Activated CD8-positive, alpha-beta memory T cell treated with anti-CD3 and anti-CD28 coated beads, Interleukin-2, amount 10 ng/mL, durations not matched to agents 7 days and 5 days (primary cell): ENCODE results near the gene STUM. TPM values are rescaled to one million over a fixed set of nuclear protein-coding genes. Genes with fewer than 3 reads are reported as not detected.

ENCODE experiments used
- ATAC-seq: fragments of 150-1000 bp; cut with Tn5 transposase; one replicate; pipeline ENCODE4 v1.10.0; 2021; ENCODE audit warnings: moderate library complexity
- CTCF ChIA-PET: fragments of 350-600 bp; sonication (Branson Sonifier 250); formaldehyde crosslinking; loops from one replicate; lab custom pipeline; 2021; ENCODE audit warnings: antibody characterized with exemption; lab: Charles Lee
- DNase-seq: peaks from one replicate; pipeline ENCODE4 v3.0.0-alpha.2; 2020
- H3K27ac Mint-ChIP-seq: one replicate; pipeline ENCODE4 v1.8.0; 2021; ENCODE audit warnings: mild to moderate bottlenecking, mixed read lengths
- H3K27me3 Mint-ChIP-seq: one replicate; pipeline ENCODE4 v1.8.0; 2021; ENCODE audit warnings: mixed read lengths
- H3K36me3 Mint-ChIP-seq: one replicate; pipeline ENCODE4 v1.8.0; 2021; ENCODE audit warnings: mild to moderate bottlenecking, mixed read lengths
- H3K4me1 Mint-ChIP-seq: one replicate; pipeline ENCODE4 v1.8.0; 2021; ENCODE audit warnings: mixed read lengths
- H3K4me3 Mint-ChIP-seq: one replicate; pipeline ENCODE4 v1.8.0; 2021; ENCODE audit warnings: mild to moderate bottlenecking, moderate library complexity, mixed read lengths
- H3K9me3 Mint-ChIP-seq: one replicate; pipeline ENCODE4 v1.8.0; 2022; ENCODE audit warnings: low read depth, mixed read lengths
- total RNA-seq, 2 experiments: library from RNA; stranded (reverse); gene quantifications; one replicate each; pipeline ENCODE4 v1.2.3, GENCODE V29; 2021

The STUM gene
- total RNA-seq, 2 experiments from 2014 or later = not detected

GRCh38 chr1:226625832-226626576 lies 77.4 kb downstream of the STUM start:
- Mint-ChIP-seq H3K9me3 (no peaks in the 10 kb centered on the region), H3K4me3 (no peak overlapping the region), H3K27ac (no peak overlapping the region), H3K36me3 (no peaks in the 10 kb centered on the region), H3K27me3 (peaks cover 3% of the 10 kb centered on the region), H3K4me1 (peaks cover 16% of the 10 kb centered on the region)
- CTCF ChIA-PET = interaction anchor here (0.5 to 2.5 kb wide), 57 partner anchors 9 to 917 kb away, joined by 3 to 28 read pairs (median 3); partner anchors contain the start of genes COQ8A and PARP1
- DNase-seq = no peak
- peak; percentile 58 for ATAC-seq

- Mint-ChIP-seq H3K27me3 (peaks cover 3% of the 10 kb centered on the region), H3K9me3 (no peaks in the 10 kb centered on the region), H3K27ac (peak overlapping the region; percentile 14), H3K36me3 (no peaks in the 10 kb centered on the region), H3K4me3 (no peak overlapping the region), H3K4me1 (peaks cover 16% of the 10 kb centered on the region)
- CTCF ChIA-PET = interaction anchor here (0.5 to 2.5 kb wide), 58 partner anchors 9 to 916 kb away, joined by 3 to 28 read pairs (median 3); partner anchors contain the start of genes COQ8A and PARP1
- ATAC-seq (peak; percentile 92), DNase-seq (peak; percentile 87)
Observed at GRCh38 chr1:226626577-226626956, 78.0 kb downstream of the STUM start.

- CTCF ChIA-PET = interaction anchor here (0.6 to 2.5 kb wide), 38 partner anchors 8 to 915 kb away, joined by 3 to 28 read pairs (median 4); partner anchors contain the start of genes COQ8A and PARP1
Observed at GRCh38 chr1:226627050-226627755, 78.6 kb downstream of the STUM start.

GRCh38 chr1:226627924-226628611 lies 79.5 kb downstream of the STUM start:
- DNase-seq = no peak
- H3K9me3 Mint-ChIP-seq = no peaks in the 10 kb centered on the region
- H3K27ac Mint-ChIP-seq = no peak overlapping the region
- no peak for ATAC-seq
- CTCF ChIA-PET = interaction anchor here (1.1 to 2.5 kb wide), 3 partner anchors 19 to 196 kb away, joined by 3 to 23 read pairs (median 5); no protein-coding TSS in a partner anchor
- peaks cover 22% of the 10 kb centered on the region for H3K4me1 Mint-ChIP-seq
- peaks cover 2% of the 10 kb centered on the region for H3K36me3 Mint-ChIP-seq
- no peak overlapping the region for H3K4me3 Mint-ChIP-seq
- H3K27me3 Mint-ChIP-seq = no peaks in the 10 kb centered on the region

More at GRCh38 chr1:226627050-226627755, 78.6 kb downstream of the STUM start:
- Mint-ChIP-seq H3K36me3 (peaks cover under 1% of the 10 kb centered on the region), H3K27me3 (peaks cover 3% of the 10 kb centered on the region), H3K27ac (no peak overlapping the region), H3K9me3 (no peaks in the 10 kb centered on the region), H3K4me1 (peaks cover 16% of the 10 kb centered on the region), H3K4me3 (no peak overlapping the region)
- no peak for DNase-seq
- peak; percentile 11 for ATAC-seq

GRCh38 chr1:226628612-226629155 lies 80.1 kb downstream of the STUM start:
- DNase-seq = no peak
- Mint-ChIP-seq H3K27me3 (no peaks in the 10 kb centered on the region), H3K4me1 (peaks cover 25% of the 10 kb centered on the region), H3K4me3 (no peak overlapping the region), H3K27ac (no peak overlapping the region), H3K9me3 (no peaks in the 10 kb centered on the region), H3K36me3 (peaks cover 2% of the 10 kb centered on the region)
- CTCF ChIA-PET = interaction anchor here (1.1 to 1.2 kb wide), 2 partner anchors 20 to 25 kb away, joined by 3 to 5 read pairs; no protein-coding TSS in a partner anchor
- ATAC-seq = no peak

- DNase-seq (no peak), ATAC-seq (no peak)
- Mint-ChIP-seq H3K4me1 (peaks cover 27% of the 10 kb centered on the region), H3K9me3 (no peaks in the 10 kb centered on the region), H3K36me3 (peaks cover 3% of the 10 kb centered on the region), H3K27me3 (no peaks in the 10 kb centered on the region), H3K4me3 (no peak overlapping the region), H3K27ac (no peak overlapping the region)
- CTCF ChIA-PET = interaction anchor here (0.6 to 1.2 kb wide), 2 partner anchors 8 to 24 kb away, joined by 3 to 5 read pairs; no protein-coding TSS in a partner anchor
Observed at GRCh38 chr1:226629210-226629895, 80.8 kb downstream of the STUM start.

- DNase-seq (no peak), ATAC-seq (no peak)
- H3K36me3 Mint-ChIP-seq = peaks cover 5% of the 10 kb centered on the region
- H3K9me3 Mint-ChIP-seq = no peaks in the 10 kb centered on the region
- no peak overlapping the region for H3K4me3 Mint-ChIP-seq
- CTCF ChIA-PET = interaction anchor here (0.6 kb wide), 1 partner anchor 7 kb away, joined by 3 read pairs; no protein-coding TSS in a partner anchor
- no peak overlapping the region for H3K27ac Mint-ChIP-seq
- peaks cover 30% of the 10 kb centered on the region for H3K4me1 Mint-ChIP-seq
- H3K27me3 Mint-ChIP-seq = no peaks in the 10 kb centered on the region
Observed at GRCh38 chr1:226629896-226630550, 81.5 kb downstream of the STUM start.

GRCh38 chr1:226630592-226630991 lies 82.0 kb downstream of the STUM start:
- CTCF ChIA-PET = interaction anchor here (0.7 to 1.4 kb wide), 2 partner anchors 52 to 57 kb away, joined by 3 to 4 read pairs; no protein-coding TSS in a partner anchor
- no peak overlapping the region for H3K27ac Mint-ChIP-seq
- peaks cover 8% of the 10 kb centered on the region for H3K36me3 Mint-ChIP-seq
- H3K27me3 Mint-ChIP-seq = no peaks in the 10 kb centered on the region
- peaks cover 36% of the 10 kb centered on the region for H3K4me1 Mint-ChIP-seq
- no peak overlapping the region for H3K4me3 Mint-ChIP-seq
- H3K9me3 Mint-ChIP-seq = no peaks in the 10 kb centered on the region
- no peak for DNase-seq
- ATAC-seq = no peak

- Mint-ChIP-seq H3K27ac (no peak overlapping the region), H3K27me3 (no peaks in the 10 kb centered on the region), H3K4me3 (no peak overlapping the region), H3K9me3 (no peaks in the 10 kb centered on the region), H3K4me1 (peaks cover 37% of the 10 kb centered on the region), H3K36me3 (peaks cover 8% of the 10 kb centered on the region)
- CTCF ChIA-PET = interaction anchor here (0.7 to 5.8 kb wide), 4 partner anchors 11 to 196 kb away, joined by 3 to 79 read pairs (median 10); no protein-coding TSS in a partner anchor
- ATAC-seq (no peak), DNase-seq (no peak)
Observed at GRCh38 chr1:226631229-226632000, 82.9 kb downstream of the STUM start.

- Mint-ChIP-seq H3K4me3 (no peak overlapping the region), H3K27ac (no peak overlapping the region), H3K36me3 (peaks cover 10% of the 10 kb centered on the region), H3K4me1 (peaks cover 32% of the 10 kb centered on the region), H3K9me3 (no peaks in the 10 kb centered on the region), H3K27me3 (no peaks in the 10 kb centered on the region)
- CTCF ChIA-PET = interaction anchor here (0.7 to 5.8 kb wide), 9 partner anchors 9 to 206 kb away, joined by 3 to 79 read pairs (median 5); no protein-coding TSS in a partner anchor
- DNase-seq (peak; percentile 26), ATAC-seq (no peak)
Observed at GRCh38 chr1:226632169-226632879, 83.8 kb downstream of the STUM start.
